Activated T-cell treated with anti-CD3 and anti-CD28 coated beads, Interleukin-2, amount 50 U/mL, for 24 hours (primary cell): ENCODE data around the gene GBX1.

Experiments
- DNase-seq: peaks from one replicate; pipeline ENCODE4 v3.0.0-alpha.2; 2020
- H3K27ac Mint-ChIP-seq: 2 replicates; pipeline ENCODE4 v1.8.0; 2020; ENCODE audit warnings: mild to moderate bottlenecking, mixed read lengths
- H3K27me3 Mint-ChIP-seq: 2 replicates; pipeline ENCODE4 v1.8.0; 2020; ENCODE audit warnings: mixed read lengths
- H3K36me3 Mint-ChIP-seq: 2 replicates; pipeline ENCODE4 v1.8.0; 2020; ENCODE audit warnings: low read depth, mixed read lengths
- H3K4me1 Mint-ChIP-seq: 2 replicates; pipeline ENCODE4 v1.8.0; 2020; ENCODE audit warnings: low read depth, mixed read lengths
- H3K4me3 Mint-ChIP-seq: 2 replicates; pipeline ENCODE4 v1.8.0; 2020; ENCODE audit warnings: mild to moderate bottlenecking, moderate library complexity, mixed read lengths
- H3K9me3 Mint-ChIP-seq: 2 replicates; pipeline ENCODE4 v1.8.0; 2020; ENCODE audit warnings: mixed read lengths

Gene GBX1

DNA sequence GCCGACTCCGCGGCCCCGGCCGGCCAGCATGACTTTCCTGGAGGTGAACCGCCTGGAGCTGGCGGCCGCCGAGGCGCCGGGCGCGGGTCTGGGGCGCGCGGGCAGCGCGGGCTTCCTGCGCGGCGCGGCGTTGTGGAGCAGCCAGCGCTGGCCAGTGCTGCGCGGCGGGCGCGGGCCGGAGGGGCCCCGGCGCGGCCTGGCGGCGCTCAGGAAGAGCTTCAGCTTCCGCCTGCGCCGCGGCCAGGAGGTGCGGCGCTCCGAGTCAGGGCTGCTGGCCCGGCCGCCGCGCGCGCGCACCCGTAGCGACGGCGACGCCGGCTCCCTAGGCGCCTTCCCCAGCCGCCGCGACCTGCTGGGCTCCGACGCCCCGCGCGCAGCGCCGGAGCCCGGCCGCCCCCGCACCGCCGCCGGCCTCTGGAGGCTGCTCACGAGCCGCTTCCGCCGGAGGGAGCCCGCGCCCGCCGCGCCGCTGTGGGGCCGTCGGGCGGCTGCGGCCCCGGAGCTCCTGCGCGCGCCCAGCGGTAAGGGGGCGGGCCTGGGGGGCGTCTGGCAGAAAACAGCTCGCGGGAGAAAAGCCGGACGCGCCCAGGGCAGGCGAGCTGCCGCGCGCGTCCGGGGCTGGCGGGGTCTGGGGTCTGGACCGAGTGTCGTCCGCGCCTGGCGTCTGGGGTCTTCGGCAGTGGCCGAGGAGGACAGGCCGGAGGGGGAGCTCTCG, 52.2 kb downstream of the GBX1 start:
- peak; percentile 62 for DNase-seq
- Mint-ChIP-seq H3K9me3 (no peaks in the 10 kb centered on the region), H3K4me3 (peak overlapping the region; percentile 59), H3K27me3 (peaks cover 25% of the 10 kb centered on the region), H3K4me1 (peaks cover 16% of the 10 kb centered on the region), H3K36me3 (peaks cover 26% of the 10 kb centered on the region), H3K27ac (no peak overlapping the region)

DNA sequence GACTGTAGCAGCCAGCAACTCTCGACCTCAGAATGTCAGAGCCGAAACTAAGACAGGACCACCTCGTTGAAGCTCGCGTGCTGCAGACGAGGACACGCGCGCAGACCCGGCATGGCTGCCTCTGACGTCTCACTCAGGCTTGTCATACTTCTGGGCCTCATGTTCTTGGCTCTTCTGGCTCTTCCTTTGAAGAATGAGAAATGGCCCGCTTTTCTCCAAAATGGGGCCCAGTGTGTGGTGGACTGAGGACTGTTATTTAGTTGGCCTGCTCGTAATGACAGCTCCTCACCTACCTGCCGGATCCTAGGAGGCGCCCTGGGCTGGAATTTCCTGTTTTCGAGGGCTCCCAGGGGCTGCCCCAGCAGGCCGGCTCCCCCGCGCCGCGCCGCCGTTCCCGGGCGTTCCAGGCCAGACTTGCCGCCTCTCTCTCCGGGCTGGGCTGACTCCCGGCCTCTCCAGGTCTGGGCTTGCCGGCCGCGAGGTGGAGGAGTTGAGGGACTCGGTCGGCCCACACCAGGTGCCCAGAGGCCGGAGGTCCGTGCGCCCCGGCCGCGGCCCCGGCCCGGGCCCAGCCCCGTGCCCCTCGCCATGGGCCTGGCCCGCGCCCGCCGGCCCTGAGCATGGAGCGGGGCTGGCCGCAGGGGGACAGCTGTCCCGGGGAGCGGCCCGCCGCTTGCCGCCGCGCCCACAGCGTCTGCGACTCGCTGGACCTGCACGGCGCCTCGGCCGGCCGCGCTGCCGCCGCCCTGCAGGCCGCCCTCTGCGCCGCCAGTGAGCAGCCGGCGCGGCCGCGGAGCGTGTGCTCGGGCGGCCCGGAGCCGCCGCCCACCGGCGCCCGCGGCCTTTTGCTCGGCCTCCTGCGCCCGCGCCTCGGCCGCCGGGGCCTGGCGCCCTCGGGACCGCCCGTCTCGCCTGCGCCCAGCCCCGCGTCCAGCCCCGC, 53.1 kb downstream of the GBX1 start:
- Mint-ChIP-seq H3K27ac (no peak overlapping the region), H3K27me3 (peaks cover 25% of the 10 kb centered on the region), H3K4me3 (peak overlapping the region; percentile 55), H3K36me3 (peaks cover 18% of the 10 kb centered on the region), H3K4me1 (peaks cover 16% of the 10 kb centered on the region), H3K9me3 (no peaks in the 10 kb centered on the region)
- no peak for DNase-seq

DNA sequence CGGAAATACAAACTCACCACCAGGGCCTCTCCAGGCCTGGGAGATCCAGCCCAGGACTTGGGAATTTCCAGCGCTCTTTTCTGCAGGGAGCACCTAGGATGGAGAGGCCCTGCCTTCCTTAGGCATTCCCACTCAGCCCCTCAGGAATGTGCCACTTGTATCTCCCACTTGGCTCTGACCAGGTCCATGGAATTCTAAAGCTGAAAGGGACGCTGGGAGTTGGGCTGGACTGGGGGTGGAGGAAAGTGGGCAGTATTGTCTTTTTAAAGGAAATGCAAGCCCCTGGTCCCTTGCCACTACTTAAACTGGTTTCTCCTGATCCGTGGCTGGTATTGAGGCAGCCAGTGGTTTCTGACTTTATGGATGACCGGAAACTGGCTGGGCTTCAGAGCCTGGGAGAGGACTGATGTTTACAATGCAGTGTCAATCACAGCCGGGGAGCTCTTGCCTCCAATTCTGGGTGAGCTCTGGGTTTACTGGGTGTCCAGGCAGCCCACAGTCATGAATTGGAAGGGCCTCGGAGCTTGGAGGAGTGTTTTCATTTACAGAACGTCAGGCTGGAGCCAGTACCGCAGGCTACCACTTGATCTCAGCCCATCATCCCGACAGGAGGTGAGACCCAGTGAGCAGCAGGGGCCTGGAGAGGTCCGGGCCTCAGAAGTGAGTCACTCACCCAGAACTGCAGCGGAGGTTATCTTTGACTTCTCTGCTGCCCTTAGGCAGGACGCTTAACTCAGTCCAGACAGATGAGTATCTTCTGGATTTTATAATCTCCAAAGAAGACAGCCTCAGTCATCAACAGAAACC, 53.9 kb downstream of the GBX1 start:
- Mint-ChIP-seq H3K4me3 (peak overlapping the region; percentile 55), H3K27ac (no peak overlapping the region), H3K36me3 (peaks cover 10% of the 10 kb centered on the region), H3K9me3 (no peaks in the 10 kb centered on the region), H3K27me3 (peaks cover 25% of the 10 kb centered on the region), H3K4me1 (peaks cover 16% of the 10 kb centered on the region)
- no peak for DNase-seq

DNA sequence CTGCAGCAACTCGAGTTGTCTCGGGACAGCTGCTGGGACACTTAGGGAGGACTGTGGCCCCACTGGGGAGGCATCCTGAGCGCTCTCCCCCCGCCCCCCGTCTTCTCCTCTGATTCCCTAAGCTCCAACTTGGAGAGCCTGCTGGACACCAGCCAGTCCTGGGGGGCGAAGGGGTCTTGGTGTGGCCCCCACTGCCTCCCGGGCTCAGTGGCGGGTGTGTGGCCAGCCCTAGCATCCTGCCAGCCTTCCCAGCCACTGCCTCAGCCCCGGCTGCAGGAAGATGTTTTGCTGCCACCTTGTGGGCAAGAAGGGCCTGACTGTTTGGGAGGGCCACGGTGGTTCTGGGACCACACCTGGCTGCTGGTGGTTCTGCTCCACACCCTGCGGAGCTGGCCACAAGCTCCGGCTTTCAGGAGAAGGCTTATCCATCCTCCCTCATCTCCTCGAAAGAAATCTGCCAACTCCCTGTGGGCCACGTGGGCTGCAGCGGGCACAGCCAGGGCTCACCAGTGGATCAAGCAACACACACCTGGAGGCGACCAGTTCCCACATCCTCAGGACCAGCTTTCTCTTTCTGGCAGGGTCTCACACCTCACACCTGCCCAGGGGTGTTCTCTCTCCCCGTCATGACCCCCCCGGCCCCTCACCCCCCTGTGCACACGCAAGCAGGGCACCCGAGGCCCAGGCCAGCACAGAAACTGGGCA, 56.4 kb downstream of the GBX1 start:
- H3K27ac Mint-ChIP-seq: no peak overlapping the region
- peaks cover 9% of the 10 kb centered on the region for H3K4me1 Mint-ChIP-seq
- no peaks in the 10 kb centered on the region for H3K9me3 Mint-ChIP-seq
- peaks cover 25% of the 10 kb centered on the region for H3K27me3 Mint-ChIP-seq
- H3K36me3 Mint-ChIP-seq: peaks cover 2% of the 10 kb centered on the region
- peak; percentile 82 for DNase-seq
- no peak overlapping the region for H3K4me3 Mint-ChIP-seq

DNA sequence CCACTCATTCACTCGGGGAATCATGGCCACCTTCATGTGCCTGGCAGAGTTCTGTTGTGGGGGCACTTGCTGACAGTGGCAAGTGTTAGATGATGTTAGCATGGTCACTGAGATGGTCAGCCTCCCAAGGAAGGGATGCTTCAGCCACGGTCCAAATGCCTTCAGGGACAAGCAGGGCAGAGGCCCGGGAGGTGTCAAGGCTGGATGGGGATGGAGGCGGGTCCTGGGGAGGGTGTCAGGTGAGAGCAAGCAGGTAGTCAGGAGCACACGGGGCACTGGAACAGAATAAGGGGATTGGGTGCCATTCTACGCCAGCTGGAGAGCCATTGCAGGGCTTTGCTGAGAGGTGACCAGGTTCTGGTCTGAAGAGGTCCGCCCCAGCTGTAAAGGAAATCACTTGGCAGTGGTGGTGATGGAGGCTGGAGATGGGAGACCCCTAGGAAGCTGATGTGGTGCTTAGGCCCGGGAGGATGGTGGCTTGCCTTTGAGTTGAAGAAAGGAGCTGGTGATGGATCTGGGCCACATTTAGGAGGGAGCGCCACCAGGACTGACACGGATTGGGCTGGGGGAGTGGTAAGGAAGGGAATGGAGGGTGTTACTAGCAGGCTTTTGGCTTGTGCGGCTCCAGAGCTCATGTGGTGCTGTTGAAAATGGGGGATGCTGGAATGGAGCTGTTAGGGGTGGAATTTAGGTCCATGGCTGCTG, 57.1 kb downstream of the GBX1 start:
- Mint-ChIP-seq H3K27me3 (peaks cover 21% of the 10 kb centered on the region), H3K4me1 (peaks cover 5% of the 10 kb centered on the region), H3K4me3 (no peak overlapping the region), H3K36me3 (peaks cover 2% of the 10 kb centered on the region), H3K27ac (no peak overlapping the region), H3K9me3 (no peaks in the 10 kb centered on the region)
- no peak for DNase-seq

DNA sequence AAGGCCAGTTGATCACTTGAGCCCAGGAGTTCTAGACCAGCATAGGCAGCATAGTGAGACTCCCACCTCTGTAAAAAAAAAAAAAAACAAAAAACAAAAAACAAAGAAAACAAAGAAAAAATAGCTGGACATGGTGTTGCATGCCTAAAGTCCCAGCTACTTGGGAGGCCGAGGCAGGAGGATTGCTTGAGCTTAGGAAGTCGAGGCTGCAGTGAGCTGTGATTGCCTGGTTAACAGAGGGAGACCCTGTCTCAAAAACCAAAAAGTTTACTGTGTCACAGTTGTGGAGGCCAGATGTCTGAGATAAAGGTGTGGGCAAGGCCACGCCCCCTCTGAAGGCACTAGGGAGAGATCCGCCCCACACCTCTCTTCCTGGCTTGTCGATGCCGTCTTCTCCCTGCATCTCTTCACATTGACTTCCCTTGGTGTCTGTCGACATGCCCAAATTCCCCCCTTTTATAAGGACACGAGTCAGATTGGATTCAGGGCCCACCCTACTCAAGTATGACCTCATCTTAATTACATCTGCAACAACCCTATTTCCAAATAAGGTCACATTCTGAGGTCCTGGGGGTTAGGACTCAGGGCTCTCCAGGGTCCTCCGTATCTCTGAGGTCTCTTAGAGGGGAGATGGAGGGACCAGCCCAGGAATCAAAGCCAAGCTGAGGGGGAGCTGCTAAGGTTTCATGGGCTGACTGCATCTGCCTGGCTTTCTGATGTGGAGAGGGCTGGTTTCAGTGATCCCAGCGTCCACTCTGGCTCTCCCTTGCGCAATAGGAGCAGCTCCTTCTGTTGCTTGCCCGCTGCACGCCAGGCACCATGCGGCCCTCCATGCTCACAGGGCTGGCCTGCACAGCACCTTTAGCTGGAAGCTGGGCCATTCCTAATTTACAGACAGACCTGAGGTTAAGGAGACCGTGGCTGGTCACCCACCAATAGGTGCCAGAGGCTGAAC, 58.1 kb downstream of the GBX1 start:
- H3K9me3 Mint-ChIP-seq: no peaks in the 10 kb centered on the region
- peaks cover 2% of the 10 kb centered on the region for H3K36me3 Mint-ChIP-seq
- no peak overlapping the region for H3K4me3 Mint-ChIP-seq
- no peak overlapping the region for H3K27ac Mint-ChIP-seq
- DNase-seq: no peak
- H3K27me3 Mint-ChIP-seq: peaks cover 21% of the 10 kb centered on the region
- peaks cover 5% of the 10 kb centered on the region for H3K4me1 Mint-ChIP-seq

DNA sequence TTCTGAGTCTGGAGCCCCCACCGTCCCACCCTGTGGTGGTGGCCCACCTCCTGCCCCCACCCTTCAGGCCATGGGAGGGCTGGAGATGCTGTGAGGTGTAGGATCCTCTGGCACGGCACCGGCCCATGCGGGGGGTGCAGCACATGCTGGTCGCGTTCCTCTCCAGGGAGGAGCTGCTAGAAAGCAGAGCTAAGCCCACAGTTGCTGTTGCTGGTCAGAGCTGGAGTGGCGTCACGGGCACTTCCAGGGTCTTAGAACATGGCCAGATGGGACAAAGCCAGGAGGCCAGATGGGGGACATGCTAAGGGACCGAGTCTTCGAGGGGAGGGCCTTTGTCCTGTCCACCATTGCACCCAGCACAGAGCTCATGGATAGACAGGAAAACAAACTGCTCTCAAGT, 59.6 kb downstream of the GBX1 start:
- H3K36me3 Mint-ChIP-seq: no peaks in the 10 kb centered on the region
- no peaks in the 10 kb centered on the region for H3K9me3 Mint-ChIP-seq
- H3K27ac Mint-ChIP-seq: no peak overlapping the region
- H3K4me3 Mint-ChIP-seq: no peak overlapping the region
- peaks cover 8% of the 10 kb centered on the region for H3K27me3 Mint-ChIP-seq
- no peaks in the 10 kb centered on the region for H3K4me1 Mint-ChIP-seq
- no peak for DNase-seq

DNA sequence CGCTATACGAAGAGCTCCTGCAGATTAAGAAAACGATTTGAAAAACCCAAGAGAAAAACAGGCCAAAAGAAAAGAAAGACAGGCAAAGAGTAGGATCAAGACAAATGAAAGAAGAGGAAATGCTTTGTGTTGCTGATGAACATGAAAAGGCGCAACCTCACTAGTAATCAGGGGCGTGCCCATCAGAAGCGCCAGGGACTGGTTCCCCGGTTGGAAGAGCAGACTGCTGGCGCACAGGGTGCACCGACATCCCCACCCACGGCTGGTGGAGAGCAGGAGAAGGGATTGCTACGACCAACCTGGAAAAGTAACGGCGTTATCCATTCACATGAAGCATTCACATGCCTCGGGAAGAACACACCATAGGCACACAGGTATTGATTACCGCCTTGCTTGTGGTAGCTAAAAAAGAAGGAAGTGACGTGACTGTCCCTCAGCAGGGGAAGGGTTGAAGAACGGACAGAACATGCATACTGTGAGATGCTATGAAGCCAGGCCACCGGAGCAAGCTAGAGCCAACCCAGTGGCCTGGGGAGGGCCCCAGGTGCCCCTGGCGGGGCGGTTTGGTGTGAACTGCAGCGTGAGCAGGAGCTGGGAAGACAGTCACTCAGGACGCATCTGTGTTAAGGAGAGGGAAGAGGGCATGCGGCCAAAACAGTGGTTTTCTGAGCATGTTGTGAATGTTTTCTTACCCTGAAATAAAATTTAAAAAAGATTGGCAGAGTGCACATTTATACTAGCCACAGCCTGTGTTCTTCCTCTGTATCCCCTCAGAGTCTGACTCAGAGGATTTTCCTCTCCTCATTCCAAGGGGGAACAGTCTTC, 62.9 kb downstream of the GBX1 start:
- H3K36me3 Mint-ChIP-seq: no peaks in the 10 kb centered on the region
- DNase-seq: no peak
- H3K9me3 Mint-ChIP-seq: no peaks in the 10 kb centered on the region
- no peaks in the 10 kb centered on the region for H3K4me1 Mint-ChIP-seq
- H3K27me3 Mint-ChIP-seq: no peaks in the 10 kb centered on the region
- no peak overlapping the region for H3K4me3 Mint-ChIP-seq
- H3K27ac Mint-ChIP-seq: no peak overlapping the region

DNA sequence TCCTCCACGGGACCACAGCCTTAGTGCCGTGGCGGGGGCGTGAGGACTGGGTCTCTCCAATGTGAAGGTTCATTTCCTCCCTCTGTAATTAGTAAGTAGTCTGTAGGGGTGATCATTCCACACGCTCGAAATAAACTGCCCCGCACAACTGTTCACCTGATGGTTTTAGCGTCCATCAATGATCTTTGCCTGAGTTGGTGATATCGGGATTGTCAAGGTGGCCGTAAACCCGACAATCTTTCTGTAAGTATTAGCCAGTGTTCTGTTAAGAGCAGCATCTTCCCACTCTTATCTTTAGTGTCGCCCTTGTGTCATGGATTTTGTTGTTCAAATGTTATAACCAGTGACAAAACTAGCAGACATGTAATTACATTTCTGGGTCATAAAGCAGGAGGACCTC, 63.5 kb downstream of the GBX1 start:
- H3K27me3 Mint-ChIP-seq: no peaks in the 10 kb centered on the region
- no peaks in the 10 kb centered on the region for H3K4me1 Mint-ChIP-seq
- H3K4me3 Mint-ChIP-seq: no peak overlapping the region
- H3K9me3 Mint-ChIP-seq: no peaks in the 10 kb centered on the region
- no peak for DNase-seq
- H3K27ac Mint-ChIP-seq: no peak overlapping the region
- no peaks in the 10 kb centered on the region for H3K36me3 Mint-ChIP-seq

DNA sequence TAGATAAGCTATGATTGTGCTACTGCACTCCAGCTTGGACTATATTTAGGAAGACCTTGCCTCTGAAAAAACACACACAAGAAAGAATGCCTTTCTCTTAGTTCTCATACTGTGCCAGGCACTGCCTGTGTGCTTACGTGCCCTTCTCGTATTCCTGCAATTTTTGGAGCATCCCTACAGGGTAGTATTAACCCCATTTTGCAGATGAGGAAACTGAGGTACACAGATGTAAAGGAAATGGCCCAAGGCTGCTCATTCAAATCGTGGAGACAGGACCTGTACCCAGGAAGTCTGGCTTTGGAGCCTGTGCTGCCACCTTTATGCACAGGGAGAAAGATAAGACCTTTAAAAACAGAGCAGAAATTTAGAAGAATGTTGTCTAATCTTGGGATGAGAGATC, 64.5 kb downstream of the GBX1 start:
- DNase-seq: no peak
- H3K36me3 Mint-ChIP-seq: no peaks in the 10 kb centered on the region
- no peak overlapping the region for H3K27ac Mint-ChIP-seq
- no peak overlapping the region for H3K4me3 Mint-ChIP-seq
- H3K4me1 Mint-ChIP-seq: no peaks in the 10 kb centered on the region
- H3K9me3 Mint-ChIP-seq: no peaks in the 10 kb centered on the region
- H3K27me3 Mint-ChIP-seq: no peaks in the 10 kb centered on the region

DNA sequence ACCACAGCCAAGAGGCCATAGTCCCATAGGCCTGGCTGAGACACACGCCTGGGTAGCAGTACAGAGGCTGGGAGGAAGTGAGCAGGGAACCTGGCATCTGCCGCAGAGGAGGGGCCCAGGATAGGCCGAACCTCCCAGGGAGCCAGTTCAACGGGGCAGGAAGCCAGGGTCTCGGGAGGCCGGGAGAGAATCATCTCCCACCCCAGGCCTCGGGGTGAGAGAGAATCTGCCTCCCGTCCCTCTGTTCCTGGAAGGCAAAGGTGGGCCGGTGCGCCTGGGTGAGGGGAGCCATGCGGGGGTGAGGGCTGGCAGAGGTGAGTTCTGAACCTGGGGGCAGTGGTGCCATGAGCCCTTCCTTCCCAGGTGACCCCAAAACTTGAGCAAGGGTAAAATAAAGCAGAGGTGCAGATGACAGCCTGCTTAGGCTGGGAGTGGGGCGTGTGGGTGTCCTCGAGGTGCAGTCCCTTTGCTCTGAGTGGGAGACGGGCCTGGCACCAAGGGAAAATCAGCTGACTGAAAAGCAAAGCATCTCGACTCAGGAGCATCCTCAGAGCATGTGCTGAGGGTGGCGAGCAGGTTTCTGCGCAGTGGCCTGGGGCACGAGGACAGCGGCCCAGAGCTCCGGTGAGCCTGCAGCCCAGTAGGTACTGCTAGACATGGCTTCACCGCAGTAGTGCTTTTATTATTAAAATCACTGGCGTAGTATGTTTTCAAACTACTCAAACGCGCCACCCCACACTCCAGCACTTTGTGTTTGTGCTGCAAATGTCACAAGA, 65.7 kb downstream of the GBX1 start:
- Mint-ChIP-seq H3K4me3 (no peak overlapping the region), H3K27ac (no peak overlapping the region), H3K27me3 (no peaks in the 10 kb centered on the region), H3K36me3 (peaks cover 4% of the 10 kb centered on the region), H3K4me1 (no peaks in the 10 kb centered on the region), H3K9me3 (no peaks in the 10 kb centered on the region)
- no peak for DNase-seq

DNA sequence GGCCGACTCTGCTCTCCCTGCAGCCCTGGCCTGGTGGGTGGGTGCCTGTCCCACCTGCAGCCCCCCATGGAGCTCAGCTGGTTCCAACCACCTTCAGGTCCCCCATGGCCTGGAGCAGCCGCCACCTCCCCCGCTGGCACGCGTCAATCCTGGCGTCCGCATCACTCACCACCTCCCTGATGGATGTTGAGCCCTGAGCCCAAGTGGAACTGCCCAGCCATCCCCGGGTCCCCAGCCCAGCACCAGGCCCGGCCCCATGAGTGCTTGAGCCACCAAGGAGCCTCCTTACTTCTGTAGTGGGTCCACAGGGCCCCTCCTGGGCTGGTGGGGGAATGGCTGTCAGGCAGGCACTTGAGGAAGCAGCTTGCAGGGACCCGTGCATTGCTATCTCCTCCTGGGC, 66.6 kb downstream of the GBX1 start:
- Mint-ChIP-seq H3K4me1 (peaks cover 3% of the 10 kb centered on the region), H3K27me3 (no peaks in the 10 kb centered on the region), H3K9me3 (no peaks in the 10 kb centered on the region), H3K4me3 (no peak overlapping the region), H3K27ac (no peak overlapping the region), H3K36me3 (peaks cover 7% of the 10 kb centered on the region)
- no peak for DNase-seq
